Activated CD4-positive, CD25-positive, alpha-beta regulatory T cell treated with anti-CD3 and anti-CD28 coated beads, Interleukin-2, amount 50 U/mL, for 16 hours (primary cell): Measurements from ENCODE around the gene ANO6.

ENCODE experiments used
- DNase-seq: peaks from one replicate; pipeline ENCODE4 v3.0.0-alpha.2; 2020; ENCODE audit warnings: low read depth, low spot score

ANO6 gene

GRCh38 chr12:45398552-45398951 lies 182.7 kb downstream of the ANO6 start:
- DNase-seq = no peak

GRCh38 chr12:45400991-45401390 lies 185.1 kb downstream of the ANO6 start:
- DNase-seq = no peak

DNA sequence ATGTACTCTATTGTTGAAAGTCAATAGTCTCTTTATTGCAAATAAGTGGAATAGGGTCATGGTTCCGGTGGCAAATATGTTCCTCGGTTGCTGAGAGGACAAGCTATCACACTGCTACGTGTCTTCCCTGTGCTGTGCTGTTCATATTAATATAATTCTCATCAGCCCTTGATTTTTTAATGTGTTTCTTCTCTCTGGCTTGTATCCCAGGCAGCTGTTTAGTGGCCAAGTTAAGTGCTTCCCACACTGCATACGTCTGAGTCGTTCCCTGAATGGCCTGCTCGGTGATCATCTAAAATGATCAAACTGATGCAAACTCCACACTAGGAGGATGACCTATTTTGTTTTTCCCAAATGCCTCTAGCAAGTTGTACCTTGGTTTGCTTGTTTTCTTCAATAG lies 186.4 kb downstream of the ANO6 start:
- no peak for DNase-seq

- no peak for DNase-seq
These were observed 191.3 kb downstream of the ANO6 start for GRCh38 chr12:45406988-45407850.

DNA sequence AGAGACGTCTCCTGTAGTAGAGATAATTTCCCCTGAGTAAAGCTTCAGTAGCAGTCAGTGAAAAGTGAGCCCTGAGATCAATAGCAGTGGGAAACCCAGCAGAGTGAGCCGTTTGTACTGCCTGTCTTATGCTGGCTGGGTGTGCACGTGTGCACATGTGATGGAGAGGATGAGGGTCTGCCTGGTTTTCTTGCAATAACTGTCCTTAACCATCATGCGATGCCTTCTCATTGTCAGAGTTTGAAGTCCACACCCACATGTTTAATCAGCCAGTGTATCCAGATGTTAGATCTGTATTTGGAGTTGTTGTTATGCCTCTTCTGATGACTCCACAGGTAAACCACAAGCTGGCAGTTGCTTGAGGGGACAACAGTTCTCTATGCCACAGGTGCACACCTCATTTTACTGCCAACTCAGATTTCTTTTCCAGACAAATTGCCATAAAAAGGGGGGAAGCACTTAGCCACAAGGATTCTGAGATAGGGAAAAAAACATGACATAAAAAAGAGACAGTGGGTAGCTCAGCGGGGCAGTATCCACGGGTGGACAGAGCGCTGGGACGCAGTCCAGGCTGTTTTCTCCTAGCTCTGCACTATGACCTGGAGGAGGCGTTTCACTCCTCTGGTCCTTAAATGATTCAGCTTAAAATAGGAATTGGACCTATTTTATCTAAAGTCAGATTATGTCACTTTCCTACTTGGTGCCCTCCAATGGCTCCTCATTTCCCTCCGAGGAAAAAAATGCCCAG lies 192.3 kb downstream of the ANO6 start:
- DNase-seq = no peak

- DNase-seq = no peak
These were observed 192.8 kb downstream of the ANO6 start for GRCh38 chr12:45408729-45409114.

GRCh38 chr12:45409966-45410365 lies 194.1 kb downstream of the ANO6 start:
- no peak for DNase-seq

DNA sequence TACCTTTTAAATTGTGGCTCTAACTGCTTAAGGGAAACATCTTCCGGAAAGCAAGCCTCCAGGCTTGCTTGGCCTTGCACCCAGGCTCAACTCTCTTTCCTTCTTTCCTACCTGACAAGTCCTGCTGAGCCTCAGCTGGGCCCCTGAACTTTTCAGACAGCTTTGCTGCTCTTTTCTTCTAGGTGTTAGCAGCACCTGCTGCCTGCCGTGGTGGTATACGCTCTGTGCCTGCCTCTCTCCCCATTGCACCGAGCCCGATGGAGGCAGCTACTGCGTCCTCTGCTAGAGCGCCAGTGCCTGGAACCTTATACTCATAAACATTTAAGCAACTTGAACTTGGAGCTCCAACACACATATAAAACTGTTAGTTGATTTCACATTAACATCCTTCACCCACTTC lies 195.7 kb downstream of the ANO6 start:
- no peak for DNase-seq

DNA sequence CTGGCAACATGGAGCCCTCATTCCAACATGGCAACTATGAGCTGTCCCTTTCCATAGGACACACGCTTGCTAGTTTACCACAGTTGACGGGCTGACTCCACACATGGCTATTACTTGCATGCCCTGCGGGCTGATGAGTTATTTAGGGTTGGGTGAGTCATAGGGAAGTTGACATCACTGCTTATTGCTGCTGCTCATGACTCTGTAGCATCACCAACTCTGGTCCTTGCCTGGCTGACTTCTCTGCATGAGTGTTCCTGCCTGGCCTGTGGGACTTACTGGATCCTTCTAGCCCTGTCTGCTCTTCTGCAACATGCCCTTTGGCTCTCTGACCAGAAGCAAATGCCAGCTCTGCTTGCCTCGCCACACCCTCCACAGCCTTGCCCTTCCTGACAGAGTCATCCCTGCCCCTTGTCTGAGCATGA lies 199.5 kb downstream of the ANO6 start:
- DNase-seq = no peak

DNA sequence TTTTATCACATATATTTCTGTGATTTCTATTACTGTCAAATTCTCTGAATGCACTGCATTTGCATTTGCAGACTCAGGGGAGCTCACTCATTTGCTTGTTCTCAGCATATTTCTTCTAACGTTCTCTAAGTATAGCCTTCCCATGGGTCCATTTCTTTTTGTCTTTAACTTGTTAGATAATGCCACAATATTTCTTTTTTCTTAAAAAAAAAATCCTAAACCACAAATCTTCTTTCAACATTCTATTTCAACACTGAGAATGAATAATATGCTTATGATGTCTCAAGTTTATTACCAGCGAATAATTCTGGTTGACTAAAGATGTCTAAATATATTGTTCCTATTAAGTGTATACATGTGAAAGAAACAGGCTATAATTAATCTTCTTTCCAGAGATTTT lies 200.2 kb downstream of the ANO6 start:
- no peak for DNase-seq

DNA sequence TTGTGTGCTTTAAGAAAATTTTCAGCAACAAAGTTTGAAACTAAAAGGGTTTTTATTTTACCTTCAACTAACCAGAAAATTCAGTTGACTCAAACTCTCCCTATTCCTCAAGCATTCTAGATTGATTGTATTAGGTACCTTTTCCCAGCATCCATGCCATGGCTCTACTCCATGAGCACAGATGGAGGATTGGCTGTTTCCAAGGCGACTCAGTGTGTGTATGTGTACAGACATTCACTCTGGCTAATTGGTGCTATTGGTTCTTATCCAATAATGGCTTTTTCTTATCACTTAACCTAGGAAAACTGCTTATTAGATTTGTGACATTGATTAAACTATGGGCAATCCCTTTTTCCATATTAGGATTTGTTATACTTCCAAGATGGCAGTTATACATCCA lies 202.6 kb downstream of the ANO6 start:
- no peak for DNase-seq

DNA sequence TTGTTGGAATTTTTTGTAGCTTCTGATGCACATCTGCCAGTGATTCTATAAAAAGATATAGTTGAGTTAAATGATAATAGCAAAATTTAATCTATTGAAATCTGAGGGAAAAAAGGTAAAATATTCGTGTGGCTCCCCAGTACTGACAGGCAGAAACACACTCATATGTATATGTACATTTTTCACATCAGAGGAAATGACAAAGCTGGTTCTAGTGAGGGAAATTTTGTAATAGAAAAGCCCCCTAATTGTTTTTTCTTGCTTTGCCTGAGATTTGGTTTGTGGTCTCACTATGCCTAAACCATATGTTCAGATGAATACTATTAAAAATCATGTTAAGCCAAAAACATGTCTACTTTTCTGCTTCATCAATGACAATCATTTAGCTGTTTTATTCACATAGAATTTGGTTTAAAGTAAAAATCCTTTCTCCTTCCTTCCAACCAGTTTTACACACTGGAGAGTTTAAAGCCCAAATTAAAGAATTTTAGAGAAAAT lies 203.5 kb downstream of the ANO6 start:
- DNase-seq = no peak

GRCh38 chr12:45421736-45422135 lies 205.8 kb downstream of the ANO6 start:
- no peak for DNase-seq

DNA sequence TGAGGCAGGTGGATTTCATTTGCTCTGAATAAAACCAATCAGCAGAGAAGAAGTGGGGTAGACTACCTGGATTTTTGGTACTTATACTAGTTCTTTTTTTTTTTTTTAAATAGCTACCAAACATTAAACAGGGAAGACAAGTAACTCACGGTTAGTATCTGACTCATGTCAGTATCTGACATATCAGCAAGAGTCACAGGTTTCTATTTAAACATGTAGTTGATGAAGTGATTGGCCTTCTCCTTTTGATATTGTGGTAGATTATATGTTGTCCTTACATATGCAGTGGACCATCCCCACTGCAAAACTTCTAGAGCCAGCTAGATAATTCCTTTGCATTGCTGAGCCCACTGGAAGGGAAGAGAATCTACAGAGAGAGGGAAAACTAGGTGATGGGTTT lies 208.0 kb downstream of the ANO6 start:
- no peak for DNase-seq

DNA sequence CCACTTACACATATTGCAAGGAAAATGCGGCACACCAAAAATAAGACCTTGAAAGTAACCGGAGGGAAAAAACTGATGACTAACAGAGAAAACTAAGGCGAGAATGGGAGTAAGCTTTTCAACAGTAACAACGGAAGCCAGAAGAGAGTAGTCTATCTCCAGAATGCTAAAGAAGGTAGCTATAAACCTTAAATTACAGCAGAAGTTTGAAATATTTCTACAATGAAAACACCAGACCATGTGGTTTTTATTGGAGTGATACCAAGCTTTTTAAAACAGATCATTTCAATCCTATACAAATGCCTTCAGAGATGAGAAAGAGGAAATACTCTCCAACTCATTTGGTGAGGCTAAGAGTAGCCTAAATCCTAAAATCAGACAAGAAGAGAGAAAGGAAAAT lies 209.5 kb downstream of the ANO6 start:
- no peak for DNase-seq

DNA sequence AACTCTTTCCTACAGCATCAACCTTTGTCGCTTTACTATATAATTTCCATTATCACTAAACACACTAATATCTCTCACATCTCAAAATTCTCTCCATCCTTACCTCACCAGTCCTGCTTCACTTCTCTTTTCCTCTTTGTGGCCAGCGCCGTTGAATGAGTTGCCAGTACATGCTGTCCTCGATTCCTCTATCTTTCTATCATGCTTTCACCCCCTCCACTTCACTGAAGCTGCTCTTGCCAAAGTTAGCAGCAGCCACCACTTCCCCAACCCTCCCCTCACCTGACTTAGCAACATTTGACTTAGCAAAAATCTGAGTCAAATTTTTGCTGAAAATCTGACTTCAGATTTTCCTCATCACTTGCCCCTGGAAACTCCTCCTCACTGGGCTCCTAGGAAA lies 210.4 kb downstream of the ANO6 start:
- no peak for DNase-seq

DNA sequence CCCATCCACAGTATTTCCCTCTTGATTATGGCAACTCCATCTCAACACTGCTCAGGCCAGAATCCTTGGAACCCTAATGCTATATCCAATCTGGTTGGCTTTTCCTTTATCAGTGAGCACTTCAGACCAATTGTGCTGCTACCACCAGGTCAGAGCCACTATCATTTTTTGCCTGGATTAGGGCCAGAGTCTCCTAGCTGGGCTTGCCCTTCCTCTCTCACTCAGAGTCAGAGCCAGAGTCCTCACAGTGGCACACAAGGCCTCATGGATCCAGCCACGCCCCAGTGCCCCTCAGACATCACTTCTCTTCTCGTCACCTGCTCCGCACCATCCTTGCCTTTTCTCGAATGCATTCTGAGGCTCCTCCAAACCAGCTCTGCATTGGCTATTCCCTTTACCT lies 211.1 kb downstream of the ANO6 start:
- no peak for DNase-seq

- DNase-seq = no peak
These were observed 213.9 kb downstream of the ANO6 start for GRCh38 chr12:45429831-45430230.

DNA sequence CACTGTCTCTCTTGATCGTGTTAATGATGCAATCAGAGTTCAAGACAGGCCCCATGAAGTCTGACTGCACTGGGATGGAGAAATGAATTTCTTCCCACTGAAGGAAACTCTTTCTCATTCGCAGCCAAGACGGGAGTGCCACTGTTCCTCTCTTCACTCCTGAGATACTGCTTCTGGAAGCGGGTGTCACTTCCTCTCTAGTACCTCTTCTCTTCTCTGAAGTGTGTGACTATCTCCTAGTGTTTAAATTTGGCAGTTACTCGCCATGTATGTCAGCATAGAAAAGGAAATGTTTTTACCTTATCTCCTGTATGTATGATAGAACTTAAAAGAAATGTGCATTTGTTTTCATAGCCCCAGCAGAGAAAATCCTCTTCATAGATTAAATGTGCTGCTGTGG lies 215.2 kb downstream of the ANO6 start:
- DNase-seq = no peak

DNA sequence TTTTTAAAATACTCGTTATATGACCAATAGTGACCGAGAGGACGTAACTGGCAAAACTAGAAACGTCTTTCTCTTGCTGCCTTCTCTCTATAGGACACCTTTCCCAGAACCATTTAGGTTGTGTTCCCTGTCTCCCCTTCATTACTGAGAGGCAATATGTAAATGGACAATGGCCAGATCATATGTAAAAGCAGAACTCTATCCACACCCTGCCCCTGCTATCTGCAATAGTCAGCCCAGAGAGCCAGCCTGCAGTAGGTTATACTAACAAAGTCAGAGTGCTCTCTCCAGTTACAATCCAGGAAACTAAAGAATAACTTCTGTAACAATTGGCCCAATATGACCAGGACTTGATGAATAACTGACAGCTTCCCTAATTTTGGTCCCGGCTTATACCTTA lies 216.8 kb downstream of the ANO6 start:
- no peak for DNase-seq

DNA sequence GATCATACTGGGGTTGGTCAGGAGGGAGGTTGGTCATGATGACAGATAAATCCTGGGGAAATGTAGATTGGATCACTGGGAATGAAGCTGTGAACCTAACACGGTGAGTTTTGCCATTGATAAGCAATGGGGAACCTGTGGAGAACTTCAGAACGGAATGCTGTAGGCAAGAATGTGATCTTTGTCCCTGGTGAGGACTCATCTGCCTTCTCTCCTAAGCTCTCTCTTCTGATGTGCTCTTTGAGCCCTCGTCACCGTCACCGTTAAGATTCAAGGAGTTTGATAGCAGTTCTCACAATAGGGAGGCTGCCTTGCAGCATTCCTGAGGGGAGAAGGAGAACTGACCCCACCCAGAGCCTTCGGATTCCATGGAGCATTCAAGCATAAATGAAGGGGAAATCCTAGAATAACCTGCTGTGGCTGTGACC lies 217.6 kb downstream of the ANO6 start:
- DNase-seq = no peak

- no peak for DNase-seq
These were observed 218.2 kb downstream of the ANO6 start for GRCh38 chr12:45434094-45434493.
